ENCODE data around the gene TCF23.
A peak's percentile ranks its signal among the peaks of the same experiment; 100 is the strongest.
"Not testable (repeated sequence)": the region's sequence is repeated elsewhere in the genome, so short reads cannot be mapped to it uniquely, and the experiment has no call there.

Gene TCF23

DNA sequence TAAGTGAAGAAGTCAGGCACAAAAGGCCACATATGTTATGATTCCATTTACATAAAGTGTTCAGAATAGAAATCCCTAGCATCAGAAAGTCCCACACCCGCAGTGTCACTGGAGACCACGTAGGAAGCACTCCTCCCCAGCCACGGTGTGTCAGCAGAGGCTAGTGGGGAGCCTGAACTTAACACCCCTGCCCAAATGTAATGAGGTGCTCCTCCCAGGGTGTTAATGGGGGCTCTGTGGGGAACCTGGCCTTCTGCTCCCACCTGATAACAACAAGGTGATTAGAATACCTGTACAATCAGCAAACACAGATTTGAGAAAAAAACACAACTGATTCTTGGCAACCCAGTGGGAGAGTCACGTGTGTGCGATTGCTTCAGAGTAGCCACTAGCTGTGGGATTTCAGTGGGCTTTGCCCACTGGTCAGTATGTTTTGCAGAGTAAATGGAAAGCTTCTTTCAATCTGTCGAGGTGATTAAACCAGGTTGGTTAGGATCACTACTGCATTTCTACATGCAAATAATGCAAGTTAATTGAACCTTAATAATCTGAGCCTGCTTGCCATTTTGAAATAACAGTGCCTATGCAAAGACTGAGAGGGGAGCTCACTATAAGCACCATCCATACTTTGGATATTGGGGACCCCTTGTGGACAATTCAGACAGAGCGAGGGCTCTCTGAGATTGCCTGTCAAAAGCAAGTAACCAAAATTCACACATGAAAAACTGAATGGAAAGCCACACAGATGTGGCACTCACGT is 42.4 kb downstream of the TCF23 start:
- peak; percentile 66 for DNase-seq

GRCh38 chr2:27194538-27195354 is 45.9 kb downstream of the TCF23 start:
- no peak for DNase-seq

- not testable (repeated sequence) for DNase-seq
Observed at GRCh38 chr2:27195799-27196198, 47.0 kb downstream of the TCF23 start.

DNA sequence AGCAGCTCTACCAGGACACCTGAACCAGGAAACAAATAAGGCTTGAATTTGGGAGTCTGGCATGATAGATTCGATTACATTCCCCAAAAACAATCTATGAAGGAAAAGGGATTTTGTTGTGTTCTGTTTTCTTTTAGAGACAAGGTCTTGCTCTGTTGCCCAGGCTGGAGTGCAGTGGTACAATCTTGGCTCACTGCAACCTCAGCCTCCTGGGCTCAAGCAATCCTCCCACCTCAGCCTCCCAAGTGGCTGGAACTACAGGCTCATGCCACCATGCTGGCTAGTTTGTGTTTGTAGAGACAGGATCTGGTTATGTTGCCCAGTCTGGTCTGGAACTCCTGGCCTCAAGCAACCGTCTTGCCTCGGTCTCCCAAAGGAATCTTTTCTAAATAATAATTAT is 49.3 kb downstream of the TCF23 start:
- not testable (repeated sequence) for DNase-seq

DNA sequence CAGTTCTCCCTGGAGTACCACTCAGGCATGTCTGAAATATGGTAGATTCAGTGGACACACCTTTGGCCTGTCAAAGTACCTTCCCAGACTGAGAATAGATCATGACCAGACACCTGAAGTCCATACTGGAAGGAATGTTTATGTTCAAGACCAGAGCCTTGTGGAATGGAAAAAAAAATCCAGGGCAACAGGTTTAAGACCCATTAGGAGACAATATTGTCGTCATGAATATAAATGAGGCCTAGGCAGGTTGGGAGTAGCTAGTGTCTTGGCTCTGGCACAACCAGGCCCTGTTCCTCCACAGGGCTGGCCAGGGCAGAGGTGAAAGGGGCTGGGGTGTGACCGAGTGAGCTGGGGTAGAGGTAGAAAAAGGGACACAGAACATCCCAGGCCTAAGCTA is 49.8 kb downstream of the TCF23 start:
- DNase-seq = no peak

- DNase-seq = no peak
Observed at GRCh38 chr2:27199241-27199640, 50.4 kb downstream of the TCF23 start.

DNA sequence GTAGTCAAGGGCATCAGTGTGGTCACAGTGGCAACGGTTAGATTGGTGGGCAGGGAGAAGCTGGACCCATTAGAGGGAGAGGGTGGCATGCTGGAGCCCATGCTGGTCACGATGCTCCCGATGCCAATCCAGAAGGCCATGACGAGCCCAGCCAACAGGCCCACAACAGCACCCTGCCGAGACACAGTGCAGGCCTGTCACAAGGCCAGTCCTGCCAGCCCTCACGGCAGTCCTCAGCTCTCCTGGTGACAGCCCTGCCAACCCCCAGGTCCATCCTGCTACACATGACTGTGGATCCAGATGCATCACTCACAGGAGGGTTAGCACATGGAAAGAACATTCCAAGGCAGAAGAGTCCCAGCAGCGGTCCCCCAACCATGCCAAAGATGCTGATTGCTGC is 52.9 kb downstream of the TCF23 start:
- no peak for DNase-seq

GRCh38 chr2:27202854-27203253 is 54.0 kb downstream of the TCF23 start:
- no peak for DNase-seq

GRCh38 chr2:27203741-27204140 is 54.9 kb downstream of the TCF23 start:
- DNase-seq = no peak

- DNase-seq = no peak
Observed at GRCh38 chr2:27204566-27204965, 55.8 kb downstream of the TCF23 start.

GRCh38 chr2:27205206-27205605 is 56.4 kb downstream of the TCF23 start:
- no peak for DNase-seq

DNA sequence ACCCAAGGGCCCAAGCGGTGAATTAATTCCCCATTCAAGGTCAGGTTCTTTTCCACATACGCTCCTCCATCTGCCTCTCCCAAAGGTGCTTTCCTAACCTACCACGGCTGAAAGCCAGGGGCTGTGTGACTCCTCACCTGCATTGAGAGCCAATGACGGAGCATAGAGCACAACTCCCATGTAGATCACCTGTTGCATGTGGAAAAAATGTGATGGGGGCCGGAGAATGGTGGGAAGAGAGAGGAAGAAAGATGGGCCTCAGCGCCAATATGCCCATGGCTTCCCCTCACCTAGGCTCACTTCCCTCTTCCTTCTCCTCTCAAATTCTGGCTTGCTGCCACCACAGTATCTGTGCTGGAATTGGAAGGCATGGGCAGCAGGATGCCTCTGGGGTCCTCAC is 57.5 kb downstream of the TCF23 start:
- no peak for DNase-seq
